Large intestine (tissue), 3 donors: ENCODE data around the gene POLR2H. TPM values are rescaled to one million over a fixed set of nuclear protein-coding genes. Genes with fewer than 3 reads are reported as not detected.

ENCODE experiments used
- DNase-seq, 2 donors: peaks; one replicate each; pipeline versions ENCODE4 v3.0.0 to v3.0.0-alpha.2; 2013
- H3K27ac ChIP-seq: one replicate; pipeline ENCODE4 v1.5.1; 2013; ENCODE audit warnings: low read length
- H3K27me3 ChIP-seq: 2 replicates; pipeline ENCODE4 v1.6.1; 2013; ENCODE audit warnings: low read length; ENCODE audit not compliant: control insufficient read depth, insufficient read depth
- H3K36me3 ChIP-seq: 2 replicates; pipeline ENCODE4 v1.6.1; 2013; ENCODE audit warnings: low read length; ENCODE audit not compliant: control insufficient read depth, insufficient read depth
- H3K4me1 ChIP-seq: one replicate; pipeline ENCODE4 v1.6.1; 2013; ENCODE audit warnings: low read length; ENCODE audit not compliant: control insufficient read depth, insufficient read depth
- H3K4me3 ChIP-seq: one replicate; pipeline ENCODE4 v1.5.1; 2013; ENCODE audit warnings: low read length
- H3K9me3 ChIP-seq: one replicate; pipeline ENCODE4 v1.6.1; 2013; ENCODE audit warnings: mild to moderate bottlenecking, low read depth, low read length, moderate library complexity; ENCODE audit not compliant: control insufficient read depth
- WGBS: methylation state at CpG from one replicate; pipeline ENCODE4 v1.1.5; 2013; ENCODE audit warnings: low lambda C conversion rate; ENCODE audit not compliant: insufficient coverage; 5-methylcytosine and 5-hydroxymethylcytosine counted together
- polyA plus RNA-seq: library from polyadenylated mRNA; unstranded; fragments of 120-200 nt; gene quantifications from one replicate; pipeline ENCODE4 v1.2.1, GENCODE V29; 2013

The POLR2H gene
- polyA plus RNA-seq, 1 donor = 167 TPM

GRCh38 chr3:184351511-184352148, 9.9 kb upstream of the POLR2H start:
- Histone ChIP-seq H3K9me3 (no peaks in the 10 kb centered on the region), H3K27me3 (no peaks in the 10 kb centered on the region), H3K4me1 (peaks cover 27% of the 10 kb centered on the region), H3K4me3 (no peak overlapping the region), H3K36me3 (peaks cover 47% of the 10 kb centered on the region), H3K27ac (peak overlapping the region; percentile 86)
- DNase-seq = no peak
- WGBS = no CpG with 5 or more reads among the region's 9 CpGs

GRCh38 chr3:184352149-184352785, 9.2 kb upstream of the POLR2H start:
- Histone ChIP-seq H3K27me3 (no peaks in the 10 kb centered on the region), H3K4me1 (peaks cover 27% of the 10 kb centered on the region), H3K36me3 (peaks cover 50% of the 10 kb centered on the region), H3K9me3 (no peaks in the 10 kb centered on the region), H3K4me3 (no peak overlapping the region), H3K27ac (peak overlapping the region; percentile 86)
- 100% methylated on average over 1 of the region's 15 CpGs for WGBS
- peak; percentile 92 to 95 for DNase-seq

GRCh38 chr3:184352897-184353545, 8.5 kb upstream of the POLR2H start:
- DNase-seq = no peak
- no CpG with 5 or more reads among the region's 11 CpGs for WGBS
- no peaks in the 10 kb centered on the region for H3K9me3 ChIP-seq
- H3K4me1 ChIP-seq = peaks cover 27% of the 10 kb centered on the region
- H3K4me3 ChIP-seq = no peak overlapping the region
- peak overlapping the region; percentile 86 for H3K27ac ChIP-seq
- H3K27me3 ChIP-seq = no peaks in the 10 kb centered on the region
- H3K36me3 ChIP-seq = peaks cover 57% of the 10 kb centered on the region

- Histone ChIP-seq H3K4me3 (no peak overlapping the region), H3K9me3 (no peaks in the 10 kb centered on the region), H3K27ac (no peak overlapping the region), H3K36me3 (peaks cover 63% of the 10 kb centered on the region), H3K27me3 (no peaks in the 10 kb centered on the region), H3K4me1 (peaks cover 27% of the 10 kb centered on the region)
- WGBS = no CpG with 5 or more reads among the region's 11 CpGs
- DNase-seq = no peak
These were observed 8.0 kb upstream of the POLR2H start for GRCh38 chr3:184353546-184353941.

- no CpG with 5 or more reads among the region's 18 CpGs for WGBS
- H3K4me3 ChIP-seq = no peak overlapping the region
- DNase-seq = no peak
- no peaks in the 10 kb centered on the region for H3K9me3 ChIP-seq
- peaks cover 68% of the 10 kb centered on the region for H3K36me3 ChIP-seq
- H3K27me3 ChIP-seq = no peaks in the 10 kb centered on the region
- no peak overlapping the region for H3K27ac ChIP-seq
- H3K4me1 ChIP-seq = peaks cover 31% of the 10 kb centered on the region
These were observed 7.3 kb upstream of the POLR2H start for GRCh38 chr3:184354121-184354728.

GRCh38 chr3:184354754-184355153, 6.8 kb upstream of the POLR2H start:
- peaks cover 68% of the 10 kb centered on the region for H3K36me3 ChIP-seq
- H3K4me1 ChIP-seq = peaks cover 36% of the 10 kb centered on the region
- no CpG with 5 or more reads among the region's 8 CpGs for WGBS
- H3K27me3 ChIP-seq = no peaks in the 10 kb centered on the region
- no peak overlapping the region for H3K4me3 ChIP-seq
- H3K27ac ChIP-seq = no peak overlapping the region
- no peaks in the 10 kb centered on the region for H3K9me3 ChIP-seq
- no peak for DNase-seq

GRCh38 chr3:184355261-184356040, 6.1 kb upstream of the POLR2H start:
- H3K4me1 ChIP-seq = peaks cover 41% of the 10 kb centered on the region
- H3K4me3 ChIP-seq = no peak overlapping the region
- H3K27ac ChIP-seq = no peak overlapping the region
- H3K27me3 ChIP-seq = no peaks in the 10 kb centered on the region
- WGBS = no CpG with 5 or more reads among the region's 18 CpGs
- H3K9me3 ChIP-seq = no peaks in the 10 kb centered on the region
- peaks cover 66% of the 10 kb centered on the region for H3K36me3 ChIP-seq
- no peak for DNase-seq

GRCh38 chr3:184357248-184358123, 4.0 kb upstream of the POLR2H start:
- no CpG with 5 or more reads among the region's 24 CpGs for WGBS
- H3K36me3 ChIP-seq = peaks cover 58% of the 10 kb centered on the region

GRCh38 chr3:184358124-184358767, 3.3 kb upstream of the POLR2H start:
- H3K27ac ChIP-seq = no peak overlapping the region
- H3K4me3 ChIP-seq = no peak overlapping the region
- peaks cover 26% of the 10 kb centered on the region for H3K4me1 ChIP-seq
- peaks cover 51% of the 10 kb centered on the region for H3K36me3 ChIP-seq
- H3K27me3 ChIP-seq = no peaks in the 10 kb centered on the region
- DNase-seq = no peak
- no peaks in the 10 kb centered on the region for H3K9me3 ChIP-seq
- 100% methylated on average over 1 of the region's 12 CpGs for WGBS

More at GRCh38 chr3:184357248-184358123, 4.0 kb upstream of the POLR2H start:
- DNase-seq = no peak
- no peak overlapping the region for H3K27ac ChIP-seq
- no peaks in the 10 kb centered on the region for H3K27me3 ChIP-seq
- no peaks in the 10 kb centered on the region for H3K9me3 ChIP-seq
- H3K4me3 ChIP-seq = no peak overlapping the region
- peaks cover 33% of the 10 kb centered on the region for H3K4me1 ChIP-seq
